GM12801 (cell line): ENCODE measurements around the gene ABCA5.

Experiments
- CTCF ChIP-seq: IDR thresholded peaks from one replicate; pipeline ENCODE4 v1.5.1; 2011; ENCODE audit warnings: control low read depth; ENCODE audit not compliant: insufficient read length; ENCODE audit errors: extremely low read depth

The ABCA5 gene

GRCh38 chr17:69218986-69219385, 107.9 kb downstream of the ABCA5 start:
- no peak for TF ChIP-seq CTCF

GRCh38 chr17:69213059-69213813, 113.7 kb downstream of the ABCA5 start:
- TF ChIP-seq CTCF = no peak

GRCh38 chr17:69208640-69209039, 118.3 kb downstream of the ABCA5 start:
- TF ChIP-seq CTCF = no peak

- no peak for TF ChIP-seq CTCF
Observed at GRCh38 chr17:69207151-69207550, 119.8 kb downstream of the ABCA5 start.

- TF ChIP-seq CTCF = no peak
Observed at GRCh38 chr17:69198238-69198637, 128.7 kb downstream of the ABCA5 start.
